Measurements from ENCODE around the gene FSTL4.
"Not testable (repeated sequence)": the region's sequence is repeated elsewhere in the genome, so short reads cannot be mapped to it uniquely, and the experiment has no call there.

Gene FSTL4

DNA sequence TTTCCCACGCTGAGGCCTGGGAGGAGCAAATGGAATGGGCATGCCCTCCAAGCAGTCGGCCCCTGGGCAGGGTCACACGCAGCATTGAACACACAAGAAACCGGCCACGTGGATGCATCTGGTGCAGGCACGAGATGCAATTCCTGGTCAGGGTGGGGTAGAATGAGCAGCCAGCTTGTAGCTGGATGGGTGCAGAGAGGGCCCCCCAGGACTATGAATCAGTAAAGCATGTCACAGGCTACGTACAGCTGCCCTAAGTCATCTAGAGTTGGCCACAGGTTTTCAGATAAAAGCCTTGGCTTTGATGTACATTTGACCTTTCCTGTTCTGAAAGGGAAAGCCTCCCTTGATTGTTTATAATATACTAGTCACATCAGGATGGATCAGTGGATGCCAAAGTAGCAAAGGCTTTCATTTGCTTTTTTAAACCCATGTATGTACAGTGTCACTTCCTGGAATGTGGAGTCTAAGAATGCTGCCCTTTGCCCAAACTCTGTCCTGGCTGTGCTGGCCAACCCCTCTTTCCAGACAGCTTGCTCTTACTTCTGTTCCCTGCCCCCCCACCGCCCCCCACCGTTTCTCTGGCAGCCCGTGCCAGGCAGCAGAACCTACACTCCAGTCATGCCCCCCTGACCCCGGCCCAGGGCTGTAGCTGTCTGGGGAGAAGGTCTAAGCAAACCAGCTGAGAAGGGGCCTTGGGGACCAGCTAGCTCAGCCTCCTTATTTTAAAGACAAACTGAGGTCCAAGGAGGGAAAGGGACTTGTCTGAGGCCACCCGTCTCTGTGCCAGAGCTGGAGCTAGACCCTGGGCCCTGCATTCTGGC is 391.3 kb downstream of the FSTL4 start:
- Mint-ChIP-seq H3K4me1 (no peaks in the 10 kb centered on the region), H3K27me3 (peaks cover 9% of the 10 kb centered on the region), H3K36me3 (no peaks in the 10 kb centered on the region), H3K27ac (no peak overlapping the region), H3K9me3 (no peaks in the 10 kb centered on the region), H3K4me3 (no peak overlapping the region)
- no peak for DNase-seq (ENCODE audit: low spot score in 2 of 2)
- ATAC-seq (ENCODE audit: low read depth): no peak

DNA sequence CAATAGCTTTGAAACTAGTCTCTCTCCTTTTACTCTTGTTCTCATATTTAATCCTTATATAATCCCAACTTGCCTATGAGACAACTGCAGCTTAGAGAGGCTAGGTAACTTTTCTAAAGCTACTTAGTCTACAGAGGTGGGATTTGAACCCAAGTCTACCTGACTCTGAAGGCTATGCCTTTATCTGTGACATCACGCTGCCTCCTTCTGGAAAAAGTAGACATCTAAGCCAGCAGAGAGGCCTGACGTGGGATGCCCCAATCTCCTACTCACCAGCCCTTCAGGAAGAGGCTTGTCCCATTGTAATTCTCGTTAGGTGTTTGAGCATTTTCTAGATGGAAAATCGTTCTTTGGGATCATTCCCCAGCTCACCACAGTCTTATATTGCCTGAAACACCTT is 393.0 kb downstream of the FSTL4 start:
- H3K4me1 Mint-ChIP-seq: no peaks in the 10 kb centered on the region
- no peaks in the 10 kb centered on the region for H3K9me3 Mint-ChIP-seq
- no peak for DNase-seq (ENCODE audit: low spot score in 2 of 2)
- peaks cover 9% of the 10 kb centered on the region for H3K27me3 Mint-ChIP-seq
- no peaks in the 10 kb centered on the region for H3K36me3 Mint-ChIP-seq
- H3K27ac Mint-ChIP-seq: no peak overlapping the region
- ATAC-seq (ENCODE audit: low read depth): no peak
- no peak overlapping the region for H3K4me3 Mint-ChIP-seq

DNA sequence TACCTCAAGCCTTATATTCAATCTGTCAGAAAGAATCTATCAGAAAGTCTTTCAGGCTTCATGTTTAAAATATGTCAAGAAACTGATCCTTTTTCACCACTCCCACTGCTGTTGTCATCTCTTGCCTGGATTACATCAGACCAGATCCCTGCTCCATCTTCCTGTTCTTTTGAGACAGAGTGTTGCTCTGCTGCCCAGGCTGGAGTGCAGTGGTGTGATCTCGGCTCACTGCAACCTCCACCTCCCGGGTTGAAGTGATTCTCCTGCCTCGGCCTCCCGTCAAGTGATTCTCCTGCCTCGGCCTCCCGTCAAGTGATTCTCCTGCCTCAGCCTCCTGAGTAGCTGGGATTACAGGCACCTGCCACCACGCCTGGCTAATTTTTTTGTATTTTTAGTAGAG is 396.2 kb downstream of the FSTL4 start:
- not testable (repeated sequence) for H3K9me3 Mint-ChIP-seq; DNase-seq (ENCODE audit: low spot score in 2 of 2); ATAC-seq (ENCODE audit: low read depth); H3K36me3 Mint-ChIP-seq; H3K4me1 Mint-ChIP-seq; H3K4me3 Mint-ChIP-seq; H3K27me3 Mint-ChIP-seq; H3K27ac Mint-ChIP-seq

DNA sequence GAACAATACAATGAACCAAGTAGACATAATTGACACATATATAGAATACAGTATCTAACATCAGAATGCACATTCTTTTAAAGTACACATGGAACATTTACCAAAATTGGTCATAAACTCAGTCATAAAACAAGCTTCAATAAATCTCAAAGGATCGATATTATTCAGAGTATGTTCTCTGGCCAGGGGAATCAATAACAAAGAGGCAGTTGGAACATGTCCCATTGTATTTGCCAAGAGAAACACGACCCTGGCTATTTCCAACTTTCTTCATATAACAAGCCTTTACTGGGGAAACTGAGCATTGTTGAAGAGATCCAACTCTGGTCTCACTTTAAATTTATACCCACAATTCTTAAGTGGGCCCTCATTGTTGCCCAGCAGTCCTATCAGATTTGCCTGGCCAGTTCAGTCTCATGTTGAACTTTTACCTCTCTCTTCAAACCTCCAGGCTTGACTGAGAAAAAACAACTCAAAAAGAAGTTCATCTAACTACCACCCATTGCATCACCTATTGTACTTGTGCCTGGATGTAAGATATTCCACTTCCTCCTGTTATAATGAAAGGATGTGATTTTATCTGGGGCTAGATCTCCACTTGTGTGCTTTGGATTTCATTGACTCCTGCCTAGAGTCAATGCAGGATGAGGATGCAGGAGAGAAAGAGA is 398.1 kb downstream of the FSTL4 start:
- Mint-ChIP-seq H3K9me3 (no peaks in the 10 kb centered on the region), H3K27ac (no peak overlapping the region), H3K36me3 (no peaks in the 10 kb centered on the region), H3K27me3 (peaks cover 9% of the 10 kb centered on the region), H3K4me3 (no peak overlapping the region), H3K4me1 (no peaks in the 10 kb centered on the region)
- DNase-seq (ENCODE audit: low spot score in 2 of 2) (no peak), ATAC-seq (ENCODE audit: low read depth) (no peak)

DNA sequence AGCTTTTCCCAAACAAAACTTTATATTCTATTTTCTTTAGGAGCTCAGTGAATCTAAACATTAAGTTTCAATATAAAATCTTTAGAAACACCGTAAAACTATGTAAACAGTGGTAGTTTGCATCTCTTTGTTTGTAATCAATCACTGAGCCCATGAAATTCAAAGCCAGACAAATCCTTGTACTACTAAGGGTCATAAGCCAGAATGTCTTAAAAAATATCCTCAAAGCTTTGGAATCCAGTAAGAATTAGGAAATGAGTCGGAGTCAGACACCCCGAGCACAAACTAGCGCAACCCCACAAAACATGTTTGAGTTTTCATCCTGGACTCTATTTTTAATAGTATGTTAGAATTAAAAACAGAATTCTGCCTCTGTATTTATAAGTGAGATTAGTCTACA is 406.7 kb downstream of the FSTL4 start:
- DNase-seq (ENCODE audit: low spot score in 2 of 2) (no peak), ATAC-seq (ENCODE audit: low read depth) (no peak)
- H3K36me3 Mint-ChIP-seq: no peaks in the 10 kb centered on the region
- no peak overlapping the region for H3K27ac Mint-ChIP-seq
- no peaks in the 10 kb centered on the region for H3K4me1 Mint-ChIP-seq
- peaks cover 13% of the 10 kb centered on the region for H3K27me3 Mint-ChIP-seq
- no peaks in the 10 kb centered on the region for H3K9me3 Mint-ChIP-seq
- no peak overlapping the region for H3K4me3 Mint-ChIP-seq

DNA sequence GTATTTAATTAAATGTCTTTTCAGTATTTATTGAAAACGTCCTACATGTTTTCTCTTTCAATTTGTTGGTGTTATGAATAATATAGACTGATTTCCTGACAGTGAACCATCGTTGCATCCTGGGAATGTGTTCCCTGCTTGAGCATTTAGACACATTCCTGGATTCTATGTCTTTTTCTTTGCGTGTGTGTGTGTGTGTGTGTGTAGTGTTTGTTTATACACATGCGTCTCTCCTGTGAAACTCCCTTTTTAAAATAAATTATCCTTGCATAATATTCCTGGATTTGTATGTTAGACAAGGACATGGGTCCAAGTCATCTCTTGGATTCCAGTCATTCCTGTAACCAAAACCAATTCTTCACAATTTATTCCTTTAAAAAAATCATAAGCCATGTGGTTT is 407.1 kb downstream of the FSTL4 start:
- no peak overlapping the region for H3K4me3 Mint-ChIP-seq
- H3K36me3 Mint-ChIP-seq: no peaks in the 10 kb centered on the region
- H3K27ac Mint-ChIP-seq: no peak overlapping the region
- no peaks in the 10 kb centered on the region for H3K4me1 Mint-ChIP-seq
- ATAC-seq (ENCODE audit: low read depth): no peak
- DNase-seq (ENCODE audit: low spot score in 2 of 2): no peak
- peaks cover 13% of the 10 kb centered on the region for H3K27me3 Mint-ChIP-seq
- H3K9me3 Mint-ChIP-seq: no peaks in the 10 kb centered on the region

DNA sequence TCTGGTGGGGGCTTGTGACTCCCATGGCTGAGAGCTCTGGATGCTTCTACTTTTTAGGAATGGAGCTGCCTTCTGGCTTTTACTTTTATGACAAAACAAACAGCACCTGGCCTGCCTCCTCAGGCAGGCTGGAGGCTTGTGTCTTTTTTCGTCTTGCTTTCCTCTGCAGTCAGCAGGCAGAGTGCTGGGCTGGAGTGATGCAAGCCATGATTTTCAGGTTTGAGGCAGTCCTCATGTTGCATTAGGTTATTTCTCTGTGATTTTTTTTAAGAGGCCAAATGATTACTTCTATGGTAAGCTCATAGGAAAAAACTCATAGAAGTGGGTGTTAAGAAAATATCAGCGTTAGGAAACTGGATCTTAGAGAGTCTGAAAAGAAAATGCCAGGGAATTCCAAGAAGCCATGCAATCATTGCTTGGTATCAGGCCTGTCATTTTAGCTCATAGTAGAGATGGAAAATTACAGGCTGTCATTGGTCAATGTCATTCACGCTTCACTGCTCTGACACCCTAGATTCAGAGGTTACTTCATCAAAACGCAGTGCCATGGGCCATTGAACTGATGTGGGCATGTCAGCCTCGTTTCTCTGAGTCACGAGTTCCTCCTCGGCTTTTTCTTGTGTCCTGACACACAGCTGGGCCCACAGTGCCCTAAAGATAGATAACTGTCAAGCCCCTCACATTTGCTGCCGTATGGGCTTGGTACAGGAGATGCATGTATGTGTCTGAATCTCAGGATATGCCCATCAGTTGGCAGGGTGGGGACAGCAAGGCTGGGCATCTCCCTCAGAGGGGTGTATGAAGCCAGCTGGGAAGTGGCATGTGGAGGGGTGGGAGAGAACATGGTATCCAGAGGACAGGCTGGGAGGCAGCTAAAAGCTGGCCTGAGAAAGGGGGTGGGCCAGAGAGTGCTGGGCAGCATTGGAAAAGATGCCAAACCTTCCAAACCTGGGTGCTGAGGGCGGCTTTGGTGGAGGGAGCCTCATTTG is 408.7 kb downstream of the FSTL4 start:
- Mint-ChIP-seq H3K9me3 (no peaks in the 10 kb centered on the region), H3K27ac (no peak overlapping the region), H3K4me3 (no peak overlapping the region), H3K36me3 (no peaks in the 10 kb centered on the region), H3K4me1 (no peaks in the 10 kb centered on the region), H3K27me3 (peaks cover 10% of the 10 kb centered on the region)
- DNase-seq (ENCODE audit: low spot score in 2 of 2): no peak
- ATAC-seq (ENCODE audit: low read depth): peak; percentile 26

DNA sequence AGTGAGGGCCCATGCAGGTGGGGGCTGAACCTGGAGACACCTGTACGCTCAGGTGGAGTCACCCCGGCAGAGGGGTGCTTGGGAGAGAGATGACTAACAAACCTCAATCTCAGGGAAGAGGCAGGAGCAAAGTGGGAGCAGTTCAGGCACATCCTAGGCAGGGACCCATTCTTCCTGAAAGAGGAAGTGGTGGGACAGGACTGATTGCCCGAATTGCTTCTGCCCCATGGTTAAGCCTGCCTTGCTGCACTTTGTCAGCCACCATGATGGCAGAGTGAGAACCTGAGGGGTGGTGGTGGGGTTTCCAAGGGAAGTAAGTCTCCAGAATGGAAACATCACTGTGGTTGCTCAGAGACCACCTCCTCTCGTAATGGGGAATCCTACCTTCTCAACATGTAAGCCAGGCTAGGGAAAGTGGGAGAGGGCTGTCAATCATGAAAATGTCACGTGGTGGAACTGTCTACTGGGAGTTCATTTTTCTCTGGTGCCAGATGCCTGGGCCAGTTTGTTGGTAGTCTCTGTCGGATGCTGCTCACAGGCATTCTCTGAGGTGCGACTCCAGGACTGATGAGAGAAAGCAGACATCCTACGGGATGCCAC is 410.2 kb downstream of the FSTL4 start:
- Mint-ChIP-seq H3K4me1 (no peaks in the 10 kb centered on the region), H3K9me3 (no peaks in the 10 kb centered on the region), H3K36me3 (no peaks in the 10 kb centered on the region), H3K27me3 (peaks cover 8% of the 10 kb centered on the region), H3K4me3 (no peak overlapping the region), H3K27ac (no peak overlapping the region)
- DNase-seq (ENCODE audit: low spot score in 2 of 2) (no peak), ATAC-seq (ENCODE audit: low read depth) (no peak)

DNA sequence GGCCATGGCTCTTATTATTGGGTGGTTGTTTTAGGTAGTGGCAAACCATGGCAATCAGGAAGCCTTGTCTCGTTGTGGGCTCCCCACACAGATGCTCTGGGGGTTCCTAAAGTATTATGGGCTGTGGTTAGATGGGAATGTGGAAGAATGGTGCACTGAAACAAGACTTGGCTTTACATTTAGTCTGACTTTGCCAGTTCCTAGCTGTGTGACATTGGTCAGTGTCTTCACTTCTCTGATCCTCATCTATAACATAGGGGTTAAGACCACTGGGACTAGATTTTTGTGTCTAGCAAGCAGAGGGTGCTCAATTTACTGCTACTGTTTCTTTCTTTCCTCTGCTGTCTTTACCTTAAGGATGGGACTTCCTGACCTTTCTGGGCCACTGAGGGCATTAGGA is 411.0 kb downstream of the FSTL4 start:
- no peak overlapping the region for H3K4me3 Mint-ChIP-seq

DNA sequence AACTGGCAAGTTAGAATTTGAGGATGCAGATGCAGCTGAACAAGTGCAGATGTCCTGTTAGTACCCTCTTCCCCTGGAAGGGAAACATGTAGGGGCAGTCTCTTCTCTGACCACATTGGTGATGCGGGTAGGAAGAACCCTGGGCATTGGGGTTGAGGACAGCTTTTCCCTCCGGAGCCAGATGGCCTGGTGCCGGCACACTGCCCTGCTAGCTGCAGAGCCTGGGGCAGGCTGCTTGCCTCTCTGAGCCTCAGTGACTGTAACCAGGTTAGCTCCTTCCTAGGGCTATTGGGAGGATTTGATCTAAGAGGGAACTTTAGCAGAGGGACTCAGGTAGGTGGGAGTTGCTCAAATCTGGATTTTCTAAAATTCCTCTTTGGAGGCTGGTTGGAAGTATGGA is 412.1 kb downstream of the FSTL4 start:
- Mint-ChIP-seq H3K4me3 (no peak overlapping the region), H3K4me1 (no peaks in the 10 kb centered on the region), H3K27ac (no peak overlapping the region), H3K27me3 (peaks cover 9% of the 10 kb centered on the region), H3K36me3 (no peaks in the 10 kb centered on the region), H3K9me3 (no peaks in the 10 kb centered on the region)
- DNase-seq (ENCODE audit: low spot score in 2 of 2) (no peak), ATAC-seq (ENCODE audit: low read depth) (no peak)

More for the DNA sequence above, 411.0 kb downstream of the FSTL4 start:
- no peaks in the 10 kb centered on the region for H3K4me1 Mint-ChIP-seq
- peaks cover 7% of the 10 kb centered on the region for H3K27me3 Mint-ChIP-seq
- DNase-seq (ENCODE audit: low spot score in 2 of 2) (no peak), ATAC-seq (ENCODE audit: low read depth) (no peak)
- no peaks in the 10 kb centered on the region for H3K36me3 Mint-ChIP-seq
- H3K27ac Mint-ChIP-seq: no peak overlapping the region
- H3K9me3 Mint-ChIP-seq: no peaks in the 10 kb centered on the region

DNA sequence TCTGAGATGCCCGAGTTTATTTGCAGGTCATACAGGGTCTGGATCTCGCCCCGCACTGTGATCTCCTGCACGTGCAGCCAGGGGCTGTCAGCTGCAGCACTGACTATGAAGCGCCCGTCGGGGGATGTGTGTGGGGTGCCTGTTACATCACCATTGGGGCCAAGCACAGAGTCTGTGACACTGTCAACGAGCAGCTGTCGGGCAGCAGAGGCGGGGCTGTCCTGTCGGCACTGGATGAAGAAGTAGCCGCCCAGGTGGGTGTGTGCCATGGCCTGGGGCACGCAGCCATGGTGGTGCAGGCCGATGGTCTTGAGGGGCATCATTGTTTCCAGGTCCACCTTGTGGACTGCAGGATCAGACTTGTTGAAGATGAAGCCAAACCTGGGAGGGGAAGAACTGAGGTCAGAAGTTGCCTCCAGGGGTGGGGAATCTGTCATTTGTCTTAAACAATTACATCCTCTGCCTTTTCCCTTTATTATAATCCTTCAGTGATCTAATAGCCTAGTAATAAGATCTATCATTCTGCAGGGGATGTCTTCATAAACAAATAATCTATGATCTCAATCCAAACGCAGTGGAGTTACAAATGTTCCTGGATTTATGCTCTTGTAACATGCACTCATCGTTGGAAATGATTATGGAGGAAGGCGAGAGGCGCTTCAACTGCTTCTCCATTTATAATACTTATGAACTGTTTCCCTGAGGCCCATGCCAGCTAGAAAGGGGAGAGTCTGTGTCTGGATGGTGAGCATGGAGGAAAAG is 412.7 kb downstream of the FSTL4 start:
- Mint-ChIP-seq H3K4me3 (no peak overlapping the region), H3K9me3 (no peaks in the 10 kb centered on the region), H3K27ac (no peak overlapping the region), H3K27me3 (peaks cover 12% of the 10 kb centered on the region), H3K36me3 (no peaks in the 10 kb centered on the region), H3K4me1 (no peaks in the 10 kb centered on the region)
- DNase-seq (ENCODE audit: low spot score in 2 of 2) (no peak), ATAC-seq (ENCODE audit: low read depth) (no peak)

DNA sequence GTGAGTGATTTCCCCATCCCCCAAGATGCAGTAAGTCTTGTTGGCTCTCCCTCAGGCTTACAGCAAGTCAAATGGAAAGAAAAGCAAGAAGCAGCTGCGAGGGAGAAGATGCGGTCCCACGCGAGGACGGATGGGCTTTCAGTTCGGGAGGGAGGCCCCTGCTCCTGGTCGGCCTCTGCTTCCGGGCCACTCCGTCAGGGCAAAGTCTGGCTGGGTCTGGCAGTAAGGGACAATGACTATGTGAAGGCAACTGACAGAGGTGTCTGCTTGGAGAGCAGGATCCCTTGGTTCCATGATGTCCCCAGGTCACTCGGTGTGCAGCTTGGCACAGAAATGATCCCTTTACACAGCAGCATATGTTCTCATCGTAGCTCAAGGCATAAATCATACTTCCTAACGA is 413.8 kb downstream of the FSTL4 start:
- ATAC-seq (ENCODE audit: low read depth) (no peak), DNase-seq (ENCODE audit: low spot score in 2 of 2) (no peak)
- no peaks in the 10 kb centered on the region for H3K9me3 Mint-ChIP-seq
- no peak overlapping the region for H3K4me3 Mint-ChIP-seq
- H3K27ac Mint-ChIP-seq: no peak overlapping the region
- peaks cover 14% of the 10 kb centered on the region for H3K27me3 Mint-ChIP-seq
- H3K36me3 Mint-ChIP-seq: no peaks in the 10 kb centered on the region
- H3K4me1 Mint-ChIP-seq: no peaks in the 10 kb centered on the region

DNA sequence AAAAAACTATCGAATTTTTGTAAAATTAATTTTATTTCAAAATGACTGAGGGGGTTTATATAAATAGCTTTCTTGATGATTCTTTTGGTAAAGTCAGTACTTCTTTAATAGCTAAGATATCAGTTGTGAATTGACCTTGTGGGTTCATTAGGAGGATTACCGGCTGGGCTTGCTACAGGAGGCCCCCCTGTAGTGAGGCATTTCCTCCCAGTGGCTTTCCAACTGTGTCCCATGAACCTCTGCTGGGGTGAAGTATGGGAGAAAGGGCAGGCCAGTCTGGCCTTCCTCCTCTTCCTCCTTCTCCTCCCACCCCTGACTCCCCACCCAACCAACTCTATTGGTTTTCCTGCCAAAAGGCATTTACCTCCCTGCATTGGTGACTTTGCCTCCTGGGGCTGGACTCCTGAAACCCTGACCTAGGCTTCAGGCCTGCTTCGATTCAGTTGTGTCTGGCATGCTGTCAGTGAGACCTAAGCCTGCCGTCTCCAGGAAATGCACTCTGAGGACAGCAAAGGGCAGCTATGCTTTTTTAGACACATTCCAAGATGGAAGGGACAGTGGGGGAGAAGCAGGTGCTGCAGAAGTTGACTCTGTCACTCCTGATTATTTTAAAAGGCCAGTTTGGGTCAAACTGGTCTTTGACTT is 415.8 kb downstream of the FSTL4 start:
- Mint-ChIP-seq H3K4me3 (no peak overlapping the region), H3K4me1 (no peaks in the 10 kb centered on the region), H3K9me3 (no peaks in the 10 kb centered on the region), H3K27me3 (peaks cover 16% of the 10 kb centered on the region), H3K27ac (no peak overlapping the region), H3K36me3 (no peaks in the 10 kb centered on the region)
- DNase-seq (ENCODE audit: low spot score in 2 of 2) (no peak), ATAC-seq (ENCODE audit: low read depth) (no peak)
